HL-60/S4 (cell line): Measurements from ENCODE around the gene FEM1C.

Experiments
- in situ Hi-C: fragments of 300-500 bp; cut with MboI; formaldehyde crosslinking; loops from 2 replicates; pipeline ENCODE4 v1.14.3; 2022; ENCODE audit warnings: low sequenced_read_pairs

FEM1C gene

DNA sequence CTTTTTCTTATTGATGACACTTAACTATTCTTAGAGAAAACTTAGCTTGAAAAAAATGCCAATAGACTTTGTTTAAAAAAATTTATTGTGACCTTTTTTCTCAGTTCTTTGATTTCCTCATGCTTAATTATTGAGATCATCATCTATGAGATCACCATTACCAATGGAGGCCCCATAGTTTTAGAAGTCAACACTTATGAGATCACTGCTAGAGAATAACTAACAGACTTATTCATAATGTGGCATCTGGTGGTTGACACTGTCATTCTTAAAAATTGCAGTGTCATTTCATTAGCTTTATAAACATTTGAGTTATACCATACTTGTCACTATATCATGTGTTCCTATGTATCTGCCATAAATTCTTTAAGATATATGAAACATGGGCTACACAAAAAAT is 14.9 kb upstream of the FEM1C start:
- in situ Hi-C loops: no loop called here

DNA sequence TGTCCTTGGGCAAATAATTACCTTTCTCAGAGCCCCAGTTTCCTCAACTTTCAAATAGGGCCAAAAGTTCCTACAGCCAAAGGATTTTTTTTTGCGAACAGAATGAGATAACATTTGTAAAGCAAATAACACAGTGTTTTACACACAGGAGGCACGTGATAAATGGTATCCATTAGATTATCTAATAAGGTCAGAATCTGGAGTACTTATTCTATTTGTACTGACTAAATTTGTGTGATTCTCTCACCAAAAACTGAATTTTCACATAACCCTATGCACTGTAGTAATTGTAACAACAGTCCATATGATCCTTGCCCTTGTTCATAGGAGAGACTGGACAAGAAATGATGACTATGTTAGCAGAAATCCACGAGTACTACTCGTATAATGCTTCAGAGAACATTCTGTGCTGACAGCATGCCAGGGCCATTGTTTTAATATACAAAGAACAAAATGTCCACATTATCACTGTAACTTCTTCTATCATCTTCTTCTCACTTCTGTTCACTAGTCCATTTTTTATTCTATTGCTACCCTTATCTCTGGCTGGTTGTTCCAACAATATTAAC is 13.9 kb upstream of the FEM1C start:
- in situ Hi-C loops: no loop called here

DNA sequence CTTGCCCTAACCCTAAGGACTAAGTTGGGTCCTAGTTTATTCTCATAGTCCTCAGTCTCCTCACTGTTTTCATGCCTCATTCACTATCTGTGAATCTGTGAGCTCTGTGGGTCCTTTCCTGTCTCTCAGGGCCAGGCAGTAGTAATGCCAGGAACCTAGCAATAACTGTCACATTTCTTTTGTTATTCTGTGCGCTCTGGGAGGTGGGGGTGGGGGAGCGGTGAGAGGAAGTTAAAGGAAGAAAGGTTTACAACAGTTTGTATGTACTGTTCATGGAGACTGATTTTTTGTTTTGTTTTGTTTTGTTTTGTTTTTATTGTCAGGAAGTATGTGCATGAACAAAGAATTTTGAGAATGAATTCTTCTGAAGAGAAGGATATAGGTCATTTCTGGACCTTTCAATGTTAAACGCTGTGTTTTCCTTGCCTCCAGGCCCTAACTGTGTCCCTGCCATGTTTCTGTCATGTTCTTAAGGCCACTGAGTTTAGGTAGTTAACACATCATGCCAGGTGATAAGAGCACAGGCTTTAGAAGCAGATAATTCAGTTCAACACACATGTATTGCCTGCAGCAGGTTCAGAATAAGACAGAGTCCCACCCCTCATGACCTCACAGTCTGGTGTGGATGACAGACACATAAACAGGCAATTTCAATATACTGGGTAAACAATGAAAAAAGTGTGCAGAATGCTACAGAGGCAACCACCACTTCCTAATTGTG is 13.3 kb upstream of the FEM1C start:
- in situ Hi-C loops: no loop called here

DNA sequence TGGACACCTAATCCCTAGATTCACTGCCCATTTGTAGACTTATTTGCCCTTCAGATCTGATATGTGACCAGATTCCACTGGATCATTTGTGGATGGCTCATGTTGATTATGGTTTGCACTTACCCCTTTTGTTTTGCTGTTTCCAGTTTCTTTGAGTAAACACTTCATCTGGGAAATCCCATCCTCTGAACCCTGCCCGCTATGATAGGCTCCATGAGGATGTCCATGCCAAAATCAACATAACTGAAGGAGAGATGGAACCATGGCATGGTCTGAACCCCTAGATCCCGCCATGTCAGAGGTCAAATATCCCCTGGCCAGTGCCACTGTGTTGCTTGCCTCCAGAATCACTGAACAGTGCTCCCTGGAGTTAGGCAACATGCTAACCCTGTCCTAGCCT is 11.7 kb upstream of the FEM1C start:
- in situ Hi-C loops: no loop called here

DNA sequence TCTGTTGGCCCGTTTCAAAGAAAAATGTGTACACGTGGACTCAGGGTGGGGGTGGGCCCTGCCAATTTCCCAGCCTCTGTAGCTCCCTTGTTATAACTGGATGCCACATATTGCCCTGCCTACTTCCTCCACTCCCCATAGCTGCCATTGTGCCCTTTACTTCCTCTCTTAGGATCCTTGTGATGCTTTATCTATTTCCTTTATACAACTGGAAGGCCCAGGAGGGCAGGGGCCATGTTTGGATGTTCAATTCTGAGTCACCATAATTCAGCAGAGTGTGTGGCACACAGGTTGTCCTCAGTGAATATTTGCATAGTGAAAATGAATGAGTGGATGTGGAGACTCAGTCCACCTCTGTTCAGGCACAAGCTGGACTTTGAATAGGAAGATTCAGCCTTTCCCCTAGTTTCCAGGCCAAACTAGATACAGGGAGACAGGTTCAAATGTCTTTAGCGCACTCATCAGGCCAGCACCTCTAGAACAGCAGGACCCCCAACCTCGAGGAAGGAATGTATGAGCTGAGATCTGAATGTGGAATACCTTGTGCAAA is 10.6 kb upstream of the FEM1C start:
- in situ Hi-C loops: no loop called here

DNA sequence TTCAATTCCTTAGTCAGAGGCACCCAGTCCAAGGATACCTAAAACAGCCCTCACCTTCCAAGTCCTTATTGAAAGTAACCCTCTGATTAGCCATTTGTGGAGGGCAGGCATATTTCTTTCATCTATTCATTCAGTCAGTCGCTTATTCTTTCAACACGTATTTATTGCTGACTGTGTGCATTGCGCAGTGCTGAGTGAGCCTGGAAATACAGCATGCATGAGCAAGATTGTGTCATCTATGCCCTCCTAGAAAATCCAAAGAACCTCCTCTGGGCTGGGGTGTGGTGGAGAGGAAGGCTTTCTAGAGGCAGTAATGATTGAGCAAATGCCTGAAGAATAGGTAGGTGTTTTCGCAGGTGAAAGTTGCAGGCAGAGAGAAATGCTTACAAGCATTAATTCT is 8.5 kb upstream of the FEM1C start:
- in situ Hi-C loops: no loop called here

DNA sequence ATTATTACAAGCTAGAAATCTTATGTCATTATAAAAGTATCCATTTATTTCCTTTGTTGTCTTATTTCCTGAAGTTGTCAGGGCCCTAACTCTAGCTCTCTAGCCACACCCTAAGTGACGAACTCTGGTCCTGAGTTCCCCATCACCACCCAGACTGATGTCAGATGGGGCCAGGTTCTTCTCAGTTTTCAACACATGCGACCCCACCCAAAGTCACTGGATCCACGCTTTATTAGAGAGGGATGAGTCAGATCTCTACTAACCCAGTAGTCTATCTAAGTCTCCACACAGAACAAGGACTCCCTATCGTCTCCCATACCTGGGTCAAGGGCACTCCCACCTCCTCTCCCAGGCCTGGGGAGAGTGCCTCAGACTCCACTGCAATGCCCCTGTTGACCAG is 6.8 kb upstream of the FEM1C start:
- in situ Hi-C loops: no loop called here

DNA sequence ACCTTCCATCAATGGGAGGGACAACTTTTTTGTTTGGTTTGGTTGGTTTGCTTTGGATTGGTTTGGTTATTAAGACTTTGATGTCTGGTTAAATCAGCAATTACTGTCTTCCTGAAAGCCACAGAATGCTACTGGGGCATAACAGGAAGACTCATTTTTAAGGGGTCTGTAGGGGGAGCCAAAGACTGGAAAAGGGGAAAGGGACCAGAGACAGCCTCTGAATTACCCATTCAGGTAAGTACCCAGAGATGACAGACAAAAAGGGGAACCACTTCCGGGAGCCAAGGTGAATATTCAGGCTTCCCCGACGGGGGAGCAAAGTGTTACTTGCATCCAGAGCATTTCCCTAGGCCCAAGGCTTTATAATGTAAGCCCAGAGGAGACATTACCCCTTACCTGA is 4.6 kb upstream of the FEM1C start:
- in situ Hi-C loops: no loop called here

DNA sequence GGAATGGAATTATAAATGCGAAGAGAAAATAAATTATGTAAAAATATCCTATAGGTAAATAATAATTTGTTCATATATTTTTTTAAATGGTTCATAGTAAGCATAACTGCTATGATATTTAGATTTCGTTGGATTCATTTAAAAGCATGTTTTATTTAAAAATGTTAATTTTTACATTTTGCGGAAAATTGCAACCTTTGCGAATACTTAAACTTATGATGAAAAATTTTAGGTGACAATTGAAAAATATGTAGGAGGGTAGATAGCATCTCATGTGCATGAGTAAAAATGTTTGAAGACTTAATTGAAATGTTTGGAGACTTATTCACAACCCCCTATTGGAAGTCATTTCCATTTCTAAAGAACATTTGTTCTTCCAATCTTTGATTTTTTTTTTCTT is 4.1 kb upstream of the FEM1C start:
- in situ Hi-C loops: no loop called here

DNA sequence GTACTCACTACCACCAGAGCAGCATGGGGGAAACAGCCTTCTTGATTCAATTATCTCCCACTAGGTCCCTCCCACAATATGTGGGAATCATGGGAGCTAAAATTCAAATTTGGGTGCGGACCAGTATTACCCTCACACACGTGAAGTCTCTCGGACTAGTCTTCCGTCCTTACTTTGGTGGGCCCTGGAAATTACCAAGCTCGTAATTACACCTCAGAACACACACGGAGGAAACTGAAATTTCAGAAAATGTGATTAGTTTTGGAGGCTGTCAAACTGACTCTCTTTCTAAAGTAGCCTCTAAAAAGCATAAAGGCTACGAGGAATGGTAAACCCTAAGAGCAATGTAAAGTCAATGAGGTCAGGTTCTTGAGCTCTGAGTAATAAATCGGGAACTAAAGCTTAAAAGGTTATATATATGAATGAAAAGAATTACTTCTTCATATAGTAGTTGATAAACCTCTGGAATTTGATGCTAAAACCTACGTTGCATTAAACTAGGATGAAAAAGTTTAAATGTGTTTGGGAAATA is 842 bp upstream of the FEM1C start:
- in situ Hi-C loops: no loop called here

DNA sequence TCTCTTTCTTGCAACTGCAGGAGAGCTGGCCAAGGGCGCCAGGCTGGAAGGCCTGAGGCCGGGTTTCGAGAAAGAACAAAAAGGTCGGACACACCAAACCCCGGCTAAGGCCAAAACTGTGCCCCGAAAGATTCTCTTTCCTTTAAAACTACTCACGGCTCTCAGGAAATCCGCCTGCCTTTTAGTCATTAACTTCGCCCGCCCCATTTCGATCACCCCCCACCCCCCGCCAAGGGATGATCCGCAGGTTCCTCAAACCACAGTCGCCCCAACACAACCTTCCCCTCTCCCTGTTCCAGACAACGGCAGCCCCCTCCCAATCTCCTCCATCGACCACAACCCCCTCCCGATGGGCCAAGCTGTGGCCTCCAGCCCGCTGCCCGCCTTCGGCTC is 536 bp downstream of the FEM1C start:
- in situ Hi-C loops: no loop called here

DNA sequence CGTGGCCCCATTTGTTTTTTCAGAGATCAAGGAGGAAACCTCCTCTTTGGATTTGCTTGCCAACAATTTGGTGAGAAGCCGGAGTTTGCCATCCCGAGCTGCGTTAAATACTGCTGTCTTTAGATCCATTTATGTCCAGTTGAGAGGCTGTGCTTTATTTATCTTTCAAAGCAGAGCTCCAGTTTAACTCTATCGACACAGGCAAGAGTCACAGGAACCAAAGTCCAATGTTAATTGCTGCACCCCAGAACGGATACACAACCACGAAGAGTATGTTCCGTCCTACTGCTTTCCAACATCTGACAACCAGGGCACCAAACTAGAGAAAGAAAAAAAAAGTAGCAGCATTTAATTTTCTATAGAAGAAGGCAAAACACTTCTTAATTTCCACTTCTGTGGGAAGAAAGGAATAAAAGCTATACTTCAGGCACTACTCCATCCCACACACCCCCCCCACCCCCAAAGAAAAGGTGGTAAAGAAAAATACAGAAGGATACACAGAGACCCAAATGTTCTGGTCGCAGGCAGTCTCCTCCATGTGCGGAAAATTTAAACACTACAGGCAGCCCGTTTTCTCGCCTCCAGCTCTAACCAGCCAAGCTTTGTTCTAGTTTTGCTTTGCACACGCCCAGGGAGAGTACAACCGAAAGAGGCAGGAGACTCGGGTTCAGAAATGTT is 1.1 kb downstream of the FEM1C start:
- in situ Hi-C loops: no loop called here

DNA sequence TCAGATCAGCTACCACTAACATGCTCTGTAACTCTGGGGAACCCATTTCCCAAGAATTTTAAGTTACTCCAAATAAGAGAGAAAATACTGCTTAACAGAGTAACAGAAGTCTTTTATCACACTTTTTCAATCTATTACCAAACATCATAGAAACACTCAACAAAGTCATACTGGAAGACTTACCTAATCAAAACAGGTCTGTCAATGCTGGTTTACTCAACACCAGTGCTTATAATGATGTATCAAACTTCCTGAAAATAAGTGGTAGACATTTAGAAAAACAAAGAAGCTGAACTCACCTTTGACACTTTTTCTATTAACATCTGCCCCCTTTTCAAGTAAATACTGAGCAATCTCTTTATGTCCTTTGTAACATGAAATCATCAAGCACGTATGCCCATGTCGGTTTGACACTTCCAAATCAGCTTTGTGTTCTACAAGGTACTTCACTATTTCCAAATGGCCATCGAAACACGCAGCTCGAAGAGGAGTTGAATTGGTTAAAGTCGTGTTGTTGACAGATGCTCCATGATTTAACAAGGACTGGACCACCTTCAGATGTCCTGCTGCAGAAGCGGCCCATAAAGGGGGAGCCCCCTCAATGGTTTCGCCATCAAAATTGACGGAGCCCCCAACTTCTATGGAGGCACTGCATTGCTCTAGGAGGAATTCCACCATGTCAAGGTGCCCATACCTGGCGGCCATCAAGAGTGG is 1.8 kb downstream of the FEM1C start:
- in situ Hi-C loops: no loop called here

DNA sequence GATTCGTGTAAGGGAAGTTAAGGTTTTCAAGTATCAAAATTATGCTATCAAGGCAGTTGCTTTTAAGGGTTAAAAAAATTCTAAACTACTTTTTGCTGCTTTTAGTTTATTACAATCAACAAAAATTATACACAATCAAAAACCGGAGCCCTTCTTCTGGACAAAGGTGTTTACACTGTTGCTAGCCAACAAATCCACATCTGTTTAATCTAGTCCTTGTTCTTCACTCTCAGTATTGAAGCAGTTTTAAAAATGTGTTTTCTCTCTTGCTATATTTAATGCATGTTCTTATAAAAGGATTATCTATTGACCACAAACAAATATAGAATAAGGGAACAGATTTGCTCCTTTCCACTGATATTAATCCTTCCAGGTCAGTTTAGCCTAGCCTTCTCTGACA is 2.5 kb downstream of the FEM1C start:
- in situ Hi-C loops: no loop called here

DNA sequence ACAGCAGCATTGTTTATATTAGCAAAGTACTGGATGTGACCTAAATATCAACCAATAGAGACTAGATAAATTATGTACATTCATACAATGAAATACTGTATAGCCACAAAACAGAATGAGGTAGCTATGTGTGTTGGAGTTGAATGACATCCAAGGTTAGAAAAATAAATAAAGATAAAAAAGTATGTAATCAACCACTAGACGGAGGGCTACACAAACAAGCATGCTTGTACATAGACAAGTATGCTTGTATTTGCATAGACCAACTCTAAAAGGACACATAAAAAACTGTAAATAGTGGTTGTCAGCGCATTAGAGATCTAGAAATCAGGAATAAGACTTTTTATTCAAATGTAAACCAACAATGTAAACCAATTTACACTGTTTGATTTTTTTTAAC is 3.0 kb downstream of the FEM1C start:
- in situ Hi-C loops: no loop called here

DNA sequence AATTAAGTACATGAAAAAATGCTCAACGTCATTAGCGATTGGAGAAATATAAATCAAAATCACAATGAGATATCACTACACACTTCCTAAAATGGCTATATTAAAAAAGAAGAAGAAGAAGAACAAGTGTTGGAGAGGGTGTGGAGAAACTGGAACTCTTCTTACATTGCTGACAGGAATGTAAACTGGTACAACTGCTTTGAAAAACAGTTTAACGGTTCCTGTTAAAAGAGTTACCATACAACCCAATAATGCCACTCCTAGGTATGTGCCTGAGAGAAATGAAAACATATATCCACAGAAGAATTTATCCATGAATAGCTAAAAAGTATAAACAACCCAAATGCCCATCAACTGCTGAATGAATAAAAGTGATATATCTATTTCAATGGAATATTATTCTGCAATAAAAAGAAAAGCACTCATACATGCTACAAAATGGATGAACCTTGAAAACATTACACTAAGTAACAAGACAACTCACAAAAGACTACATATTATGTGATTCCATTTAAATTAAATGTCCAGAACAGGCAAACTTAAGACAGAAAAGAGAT is 9.0 kb downstream of the FEM1C start:
- in situ Hi-C loops: no loop called here

DNA sequence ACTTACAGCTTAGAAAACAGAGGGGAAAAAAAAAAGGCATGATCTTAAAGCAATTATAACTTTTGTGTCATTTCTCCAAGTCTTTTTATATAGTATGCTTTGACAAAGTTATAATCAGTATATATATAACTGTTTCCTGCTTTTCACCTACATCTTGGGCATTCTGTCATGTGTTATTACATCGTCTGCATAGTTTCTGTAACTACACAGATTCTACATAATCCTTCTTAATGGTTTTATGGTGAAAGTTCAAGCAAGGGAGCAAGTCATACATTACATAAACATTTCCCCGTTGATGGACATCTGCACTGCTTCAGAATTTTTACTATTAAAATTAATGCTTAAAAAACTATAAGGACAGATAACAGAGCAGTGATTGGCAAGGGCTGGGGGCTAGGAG is 12.1 kb downstream of the FEM1C start:
- in situ Hi-C loops: no loop called here

DNA sequence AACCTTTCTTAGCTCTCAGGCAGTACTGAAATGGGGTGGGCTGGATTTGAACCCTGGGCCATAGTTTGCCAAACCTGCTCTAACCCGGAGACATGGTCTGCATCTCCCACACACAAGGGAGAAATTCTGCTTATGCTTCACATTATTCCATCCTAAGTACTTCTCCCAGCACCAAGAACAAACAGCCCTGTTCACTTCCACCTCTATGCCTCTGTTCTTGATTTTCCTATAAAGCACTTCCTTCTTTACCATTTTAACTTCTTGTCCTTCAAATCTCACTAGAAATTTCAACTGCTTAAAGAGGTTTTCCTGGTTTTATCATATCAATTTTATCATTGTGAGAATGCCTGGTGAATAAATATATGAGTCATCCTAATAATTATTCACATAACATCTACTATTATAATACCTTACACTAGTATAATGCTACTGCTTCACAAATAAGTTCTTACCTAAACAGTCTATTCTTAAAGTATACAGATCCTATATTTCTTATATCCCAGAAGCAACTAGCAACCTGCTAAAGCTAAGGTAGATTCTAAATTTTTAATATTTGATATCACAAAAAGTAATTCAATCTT is 12.7 kb downstream of the FEM1C start:
- in situ Hi-C loops: no loop called here

DNA sequence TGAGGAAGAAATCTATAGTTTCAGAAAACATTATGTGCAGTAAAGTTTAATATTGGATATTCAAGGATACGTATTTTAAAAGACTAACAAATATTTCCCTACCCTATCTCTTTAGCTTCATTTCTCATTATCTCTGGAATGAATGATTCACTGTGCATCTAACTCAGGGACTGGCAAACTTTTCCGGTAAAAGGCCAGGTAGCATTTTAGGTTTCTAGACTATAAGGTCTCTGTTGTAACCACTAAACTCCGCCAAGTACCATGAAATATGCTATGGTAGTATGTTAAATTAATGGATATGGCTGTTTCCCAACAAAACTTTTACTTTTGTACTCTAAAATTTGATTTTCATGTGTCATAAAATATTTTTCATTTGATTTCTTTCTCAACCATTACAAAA is 13.2 kb downstream of the FEM1C start:
- in situ Hi-C loops: no loop called here

DNA sequence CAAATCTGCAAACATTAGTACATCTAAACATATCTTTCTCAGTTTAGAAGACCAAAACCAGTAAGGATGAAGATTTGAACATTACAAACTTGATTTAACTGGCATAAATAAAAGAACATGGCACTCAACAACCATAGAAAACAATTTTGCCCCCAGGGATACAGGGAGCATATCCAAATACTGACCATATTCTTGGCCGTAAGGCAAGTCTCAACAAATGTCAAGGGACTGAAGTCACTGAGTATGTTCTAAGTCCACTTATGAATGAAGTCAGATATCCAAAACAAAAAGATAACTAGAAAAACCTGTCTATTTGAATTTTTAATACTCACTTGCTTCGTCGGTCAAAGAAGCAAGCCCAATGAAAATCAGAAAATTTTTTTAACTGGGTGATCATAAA is 14.1 kb downstream of the FEM1C start:
- in situ Hi-C loops: no loop called here

DNA sequence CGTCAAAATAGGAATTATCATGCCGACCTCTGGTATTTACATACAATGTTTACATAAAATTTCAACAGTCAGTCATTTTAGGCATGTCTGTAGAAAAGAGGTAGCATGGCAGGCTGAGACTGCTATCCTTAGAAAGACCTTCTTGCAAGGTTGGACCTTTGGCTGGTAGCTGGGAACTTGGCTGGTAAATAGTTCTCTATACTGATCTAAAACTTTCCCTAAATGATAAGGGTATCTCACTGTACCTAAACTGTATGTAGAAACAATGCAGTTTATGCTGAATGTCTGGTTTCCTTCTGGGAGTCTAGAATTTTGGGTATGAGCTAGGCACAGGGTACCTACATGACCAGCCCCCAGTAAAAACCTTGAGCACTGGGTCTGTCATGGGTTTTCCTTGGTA is 18.0 kb downstream of the FEM1C start:
- in situ Hi-C loops: no loop called here
